Kidney (tissue), 14 donors: Measurements from ENCODE around the gene STIM1. TPM values are rescaled to one million over a fixed set of nuclear protein-coding genes. Genes with fewer than 3 reads are reported as not detected.
A peak's percentile ranks its signal among the peaks of the same experiment; 100 is the strongest.

Experiments
- DNase-seq, 5 donors: peaks; one replicate each; pipeline ENCODE4 v3.0.0-alpha.2; 2013 to 2020
- FAIRE-seq: peaks from 2 replicates; lab custom pipeline; 2012; peaks lifted over from hg19 to GRCh38; lab: Jason Lieb, UNC
- H3K27ac ChIP-seq, 2 donors: one replicate each; pipeline ENCODE4 v1.7.0; 2013; ENCODE audit warnings: low read depth in 2 of 2, low read length in 2 of 2, inconsistent platforms in 1 of 2
- H3K27me3 ChIP-seq: one replicate; pipeline ENCODE4 v1.7.1; 2013; ENCODE audit warnings: low read length, inconsistent platforms; ENCODE audit not compliant: control insufficient read depth, insufficient read depth
- H3K36me3 ChIP-seq, 3 donors: one replicate each; pipeline versions ENCODE4 v1.7.0 to v1.7.1; 2013; ENCODE audit warnings: low read length in 3 of 3, control low read depth in 1 of 3, inconsistent platforms in 1 of 3; ENCODE audit not compliant: insufficient read depth in 3 of 3, control insufficient read depth in 2 of 3
- H3K4me1 ChIP-seq, 3 donors: one replicate each; pipeline versions ENCODE4 v1.7.0 to v1.7.1; 2013; ENCODE audit warnings: low read length in 3 of 3, inconsistent platforms in 1 of 3, low read depth in 1 of 3; ENCODE audit not compliant: control insufficient read depth in 2 of 3, insufficient read depth in 2 of 3
- H3K4me3 ChIP-seq, 3 donors: one replicate each; pipeline versions ENCODE4 v1.7.0 to v1.8.1; 2013; ENCODE audit warnings: low read length in 3 of 3, control low read depth in 1 of 3, inconsistent platforms in 1 of 3
- H3K9ac ChIP-seq, 3 donors: one replicate each; pipeline versions ENCODE4 v1.7.0 to v1.7.1; 2013; ENCODE audit warnings: low read length in 3 of 3, control low read depth in 1 of 3, inconsistent platforms in 1 of 3
- H3K9me3 ChIP-seq, 3 donors: one replicate each; pipeline versions ENCODE4 v1.7.0 to v1.7.1; 2013; ENCODE audit warnings: low read length in 3 of 3, control low read depth in 1 of 3, inconsistent platforms in 1 of 3; ENCODE audit not compliant: control insufficient read depth in 2 of 3, insufficient read depth in 1 of 3
- intact Hi-C: fragments of 100-400 bp; cut with DNase I; formaldehyde crosslinking; loops from one replicate; pipeline ENCODE4 v1.11.1; 2022
- polyA plus RNA-seq: library from polyadenylated mRNA; stranded (reverse); fragments of 350-450 nt; fragmentation: Illumina TruSeq; extraction: RNeasy Lipid Tissue Mini Kit (QIAGEN cat#74804); gene quantifications from one replicate; pipeline ENCODE4 v1.2.3, GENCODE V29; 2014; ENCODE audit warnings: low read depth, low replicate concordance; ENCODE audit not compliant: insufficient read depth
- total RNA-seq: library from RNA; stranded (reverse); fragmentation: NEBNext Ultra II Directional; extraction: Animal tissue kit (Norgen Biotek cat#: 25700); gene quantifications from one replicate; pipeline ENCODE4 v1.2.1, GENCODE V29; 2021
- TF ChIP-seq, protein P1 (sequence below): IDR thresholded peaks from 3 replicates; pipeline ENCODE4 v1.5.1; 2012; ENCODE audit warnings: mild to moderate bottlenecking, moderate library complexity, borderline replicate concordance; ENCODE audit not compliant: insufficient read depth; ENCODE audit errors: extremely low read depth
- donor health status: control.
- donor health status: control.
- donor health status: control.
- donor health status: control.
- donor health status: control.
- donor health status: DM: yes; HTN: yes; CAD: no.
- donor health status: Normal renal cell carcinoma (clear cell type).

Gene STIM1
- total and polyA plus RNA-seq, 2 donors from 2014 or later, result 15.7 to 68.0 TPM

DNA sequence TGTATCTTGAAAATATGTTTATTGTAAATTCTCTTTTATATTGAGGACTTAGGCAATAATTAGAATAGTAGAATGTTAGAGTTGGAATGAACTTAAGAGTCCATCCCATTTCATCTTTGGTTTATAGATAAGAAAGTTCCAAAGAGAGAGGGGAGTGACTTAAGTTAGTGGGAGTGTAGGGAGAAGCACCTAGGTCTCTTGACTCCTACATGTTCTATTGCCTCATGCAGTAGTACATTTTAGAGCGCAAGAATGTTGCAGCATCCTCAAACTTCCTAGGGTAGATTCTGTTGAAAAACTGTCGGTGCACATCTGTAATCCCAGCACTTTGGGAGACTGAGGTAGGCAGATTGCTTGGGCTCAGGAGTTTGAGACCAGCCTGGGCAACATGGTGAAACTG, 247.8 kb downstream of the STIM1 start:
- Histone ChIP-seq H3K27ac (no peak overlapping the region), H3K4me3 (no peak overlapping the region), H3K36me3 (peaks cover 0 to 10% (median 0%) of the 10 kb centered on the region in 3 donors), H3K4me1 (no peaks in the 10 kb centered on the region), H3K27me3 (no peaks in the 10 kb centered on the region), H3K9me3 (no peaks in the 10 kb centered on the region), H3K9ac (no peak overlapping the region)
- FAIRE-seq (no peak), DNase-seq (no peak)
- intact Hi-C loops, result no loop called here
- TF ChIP-seq, protein P1, sequence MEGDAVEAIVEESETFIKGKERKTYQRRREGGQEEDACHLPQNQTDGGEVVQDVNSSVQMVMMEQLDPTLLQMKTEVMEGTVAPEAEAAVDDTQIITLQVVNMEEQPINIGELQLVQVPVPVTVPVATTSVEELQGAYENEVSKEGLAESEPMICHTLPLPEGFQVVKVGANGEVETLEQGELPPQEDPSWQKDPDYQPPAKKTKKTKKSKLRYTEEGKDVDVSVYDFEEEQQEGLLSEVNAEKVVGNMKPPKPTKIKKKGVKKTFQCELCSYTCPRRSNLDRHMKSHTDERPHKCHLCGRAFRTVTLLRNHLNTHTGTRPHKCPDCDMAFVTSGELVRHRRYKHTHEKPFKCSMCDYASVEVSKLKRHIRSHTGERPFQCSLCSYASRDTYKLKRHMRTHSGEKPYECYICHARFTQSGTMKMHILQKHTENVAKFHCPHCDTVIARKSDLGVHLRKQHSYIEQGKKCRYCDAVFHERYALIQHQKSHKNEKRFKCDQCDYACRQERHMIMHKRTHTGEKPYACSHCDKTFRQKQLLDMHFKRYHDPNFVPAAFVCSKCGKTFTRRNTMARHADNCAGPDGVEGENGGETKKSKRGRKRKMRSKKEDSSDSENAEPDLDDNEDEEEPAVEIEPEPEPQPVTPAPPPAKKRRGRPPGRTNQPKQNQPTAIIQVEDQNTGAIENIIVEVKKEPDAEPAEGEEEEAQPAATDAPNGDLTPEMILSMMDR, result no peak

DNA sequence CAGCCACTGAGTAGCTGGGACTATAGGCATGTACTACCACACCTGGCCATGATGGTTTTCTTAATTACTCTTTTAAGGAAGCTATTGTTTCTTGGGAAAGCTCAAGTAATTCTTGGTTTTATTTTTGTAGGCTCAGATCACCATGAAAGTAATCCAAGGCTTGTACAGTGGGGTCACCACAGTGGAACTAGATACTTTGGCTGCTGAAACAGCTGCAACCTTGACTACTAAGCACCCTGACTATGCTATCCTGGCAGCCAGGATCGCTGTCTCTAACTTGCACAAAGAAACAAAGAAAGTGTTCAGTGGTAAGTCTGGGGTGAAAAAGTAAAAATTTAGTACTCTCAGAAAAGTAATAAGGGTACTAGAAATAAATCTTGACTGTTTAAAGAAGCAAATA, 250.5 kb downstream of the STIM1 start:
- no peaks in the 10 kb centered on the region for H3K4me1 ChIP-seq
- H3K36me3 ChIP-seq, result peaks cover 0 to 10% (median 0%) of the 10 kb centered on the region in 3 donors
- no peak overlapping the region for H3K4me3 ChIP-seq
- intact Hi-C loops, result no loop called here
- H3K27me3 ChIP-seq, result no peaks in the 10 kb centered on the region
- TF ChIP-seq, protein P1, result no peak
- DNase-seq, result peak in 1 of 5 donors; percentile 12
- H3K9ac ChIP-seq, result no peak overlapping the region
- FAIRE-seq, result no peak
- no peaks in the 10 kb centered on the region for H3K9me3 ChIP-seq
- no peak overlapping the region for H3K27ac ChIP-seq

DNA sequence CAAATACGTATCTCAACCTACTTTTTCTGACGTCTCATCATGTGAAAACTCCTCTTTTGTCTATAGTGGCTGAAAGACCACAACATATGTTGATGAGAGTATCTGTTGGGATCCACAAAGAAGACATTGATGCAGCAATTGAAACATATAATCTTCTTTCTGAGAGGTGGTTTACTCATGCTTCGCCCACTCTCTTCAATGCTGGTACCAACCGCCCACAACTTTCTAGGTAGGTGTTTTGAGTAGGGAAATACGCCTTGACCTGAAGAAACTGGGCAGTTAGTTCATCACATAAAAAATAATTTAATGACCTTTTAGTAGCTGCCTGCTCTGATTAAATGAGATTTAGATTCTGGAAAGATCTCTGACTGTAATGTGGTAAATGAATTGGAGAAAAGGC, 256.4 kb downstream of the STIM1 start:
- no peaks in the 10 kb centered on the region for H3K27me3 ChIP-seq
- H3K27ac ChIP-seq, result no peak overlapping the region
- intact Hi-C loops, result no loop called here
- H3K4me3 ChIP-seq, result no peak overlapping the region
- no peak overlapping the region for H3K9ac ChIP-seq
- peaks cover 0 to 14% (median 3%) of the 10 kb centered on the region in 3 donors for H3K36me3 ChIP-seq
- TF ChIP-seq, protein P1, result no peak
- no peaks in the 10 kb centered on the region for H3K4me1 ChIP-seq
- H3K9me3 ChIP-seq, result no peaks in the 10 kb centered on the region
- no peak for FAIRE-seq
- no peak for DNase-seq

DNA sequence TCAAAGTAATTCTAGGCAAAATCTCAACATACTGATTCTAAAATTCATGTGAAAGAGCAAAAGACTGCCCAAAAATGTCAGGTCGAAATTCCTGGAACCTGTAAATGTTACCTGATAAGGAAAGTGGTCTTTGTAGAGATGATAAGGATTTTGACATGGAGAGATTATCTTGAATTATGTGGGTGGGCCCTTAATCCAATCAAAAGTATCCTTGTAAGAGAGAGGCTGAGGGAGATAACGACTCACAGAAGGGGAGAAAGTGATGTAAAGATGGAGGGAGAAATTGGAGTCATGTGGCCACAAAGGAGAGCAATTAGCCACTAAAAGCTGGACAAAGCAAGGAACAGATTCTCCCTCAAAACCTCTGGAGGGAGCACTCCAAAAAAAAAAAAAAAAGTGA, 259.7 kb downstream of the STIM1 start:
- peaks cover 0 to 9% (median 3%) of the 10 kb centered on the region in 3 donors for H3K36me3 ChIP-seq
- no peaks in the 10 kb centered on the region for H3K4me1 ChIP-seq
- no peak overlapping the region for H3K4me3 ChIP-seq
- intact Hi-C loops, result no loop called here
- H3K27me3 ChIP-seq, result no peaks in the 10 kb centered on the region
- TF ChIP-seq, protein P1, result no peak
- FAIRE-seq (no peak), DNase-seq (no peak)
- no peak overlapping the region for H3K9ac ChIP-seq
- H3K9me3 ChIP-seq, result no peaks in the 10 kb centered on the region
- H3K27ac ChIP-seq, result no peak overlapping the region
